ENCODE results near the gene IFT25.

IFT25 gene

GRCh38 chr1:53931523-53931922 lies 14.0 kb downstream of the IFT25 start:
- H3K4me3 ChIP-seq (ENCODE audit: low read length in 2 of 2): no peak overlapping the region
- H3K9ac ChIP-seq (ENCODE audit: low read depth in 1 of 2, low read length in 2 of 2): no peak overlapping the region
- H3K27me3 ChIP-seq (ENCODE audit: control insufficient read depth in 2 of 2, insufficient read depth in 2 of 2, low read length in 2 of 2): no peaks in the 10 kb centered on the region
- H3K36me3 ChIP-seq (ENCODE audit: control insufficient read depth in 2 of 2, insufficient read depth in 2 of 2, low read length in 2 of 2): peaks cover 0 to 19% of the 10 kb centered on the region in 2 donors
- no peaks in the 10 kb centered on the region for H3K4me1 ChIP-seq (ENCODE audit: control insufficient read depth in 2 of 2, insufficient read depth in 2 of 2, low read length in 2 of 2)
- H3K9me3 ChIP-seq (ENCODE audit: control insufficient read depth in 2 of 2, low read length in 2 of 2): peaks cover 0 to 6% of the 10 kb centered on the region in 2 donors
- no peak overlapping the region for H3K27ac ChIP-seq (ENCODE audit: low read depth in 2 of 2, low read length in 2 of 2)

DNA sequence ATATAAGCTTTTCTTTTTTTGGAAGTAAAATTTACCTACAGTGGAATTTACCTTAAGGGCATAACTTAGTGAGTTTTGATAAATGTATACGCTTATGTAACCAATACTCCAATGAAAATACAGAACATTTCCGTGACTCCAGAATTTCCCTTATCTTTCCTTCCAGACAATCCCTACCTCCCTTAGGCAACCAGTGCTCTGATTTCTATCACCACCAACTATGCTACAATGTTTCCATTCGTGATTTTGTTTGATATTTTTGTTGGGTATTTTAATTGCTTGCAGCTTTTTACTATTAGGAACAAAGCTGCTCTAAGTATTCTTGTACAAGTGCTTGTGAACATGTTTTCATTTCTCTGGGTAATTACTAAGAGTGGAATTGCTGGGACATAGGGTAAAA lies 14.6 kb downstream of the IFT25 start:
- peaks cover 0 to 19% of the 10 kb centered on the region in 2 donors for H3K36me3 ChIP-seq (ENCODE audit: control insufficient read depth in 2 of 2, insufficient read depth in 2 of 2, low read length in 2 of 2)
- no peak overlapping the region for H3K9ac ChIP-seq (ENCODE audit: low read depth in 1 of 2, low read length in 2 of 2)
- no peaks in the 10 kb centered on the region for H3K4me1 ChIP-seq (ENCODE audit: control insufficient read depth in 2 of 2, insufficient read depth in 2 of 2, low read length in 2 of 2)
- no peaks in the 10 kb centered on the region for H3K27me3 ChIP-seq (ENCODE audit: control insufficient read depth in 2 of 2, insufficient read depth in 2 of 2, low read length in 2 of 2)
- no peak overlapping the region for H3K4me3 ChIP-seq (ENCODE audit: low read length in 2 of 2)
- no peak overlapping the region for H3K27ac ChIP-seq (ENCODE audit: low read depth in 2 of 2, low read length in 2 of 2)
- peaks cover 0 to 6% of the 10 kb centered on the region in 2 donors for H3K9me3 ChIP-seq (ENCODE audit: control insufficient read depth in 2 of 2, low read length in 2 of 2)

DNA sequence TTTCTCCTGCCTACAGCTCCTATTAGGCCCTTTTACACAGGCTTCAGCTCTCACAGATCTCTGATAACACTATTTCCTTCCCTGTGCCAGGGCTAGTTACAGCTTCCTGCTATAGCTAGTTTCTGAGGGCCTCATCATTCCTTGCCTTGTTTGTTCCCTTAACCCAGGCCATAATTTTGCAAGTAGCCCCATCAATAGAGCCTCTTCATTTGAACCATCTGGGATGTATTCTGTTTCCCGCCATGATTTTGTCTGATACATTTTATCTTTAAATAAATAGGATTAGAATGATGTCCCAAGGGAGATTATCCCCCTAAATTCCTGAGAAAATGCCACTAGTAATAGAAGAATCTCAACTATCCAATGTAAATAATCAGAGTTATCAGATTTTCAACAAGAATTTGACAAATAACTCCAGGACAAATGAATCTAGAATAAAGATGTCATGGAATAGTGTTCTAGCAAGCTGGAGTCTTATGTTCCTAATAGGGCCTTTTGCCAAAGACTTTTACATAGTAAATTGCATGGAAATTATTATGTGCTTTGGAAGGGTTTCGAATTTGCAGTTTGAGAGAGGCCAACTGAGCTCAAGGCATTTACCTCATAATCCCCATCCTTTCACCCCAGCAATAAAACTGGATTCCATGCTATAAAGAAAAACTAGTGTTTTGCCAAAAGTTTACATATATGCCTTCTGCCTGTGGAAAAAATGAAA lies 16.1 kb downstream of the IFT25 start:
- Histone ChIP-seq H3K27ac (ENCODE audit: low read depth in 2 of 2, low read length in 2 of 2) (no peak overlapping the region), H3K27me3 (ENCODE audit: control insufficient read depth in 2 of 2, insufficient read depth in 2 of 2, low read length in 2 of 2) (no peaks in the 10 kb centered on the region), H3K36me3 (ENCODE audit: control insufficient read depth in 2 of 2, insufficient read depth in 2 of 2, low read length in 2 of 2) (peaks cover 0 to 19% of the 10 kb centered on the region in 2 donors), H3K9ac (ENCODE audit: low read depth in 1 of 2, low read length in 2 of 2) (no peak overlapping the region), H3K4me3 (ENCODE audit: low read length in 2 of 2) (no peak overlapping the region), H3K4me1 (ENCODE audit: control insufficient read depth in 2 of 2, insufficient read depth in 2 of 2, low read length in 2 of 2) (no peaks in the 10 kb centered on the region), H3K9me3 (ENCODE audit: control insufficient read depth in 2 of 2, low read length in 2 of 2) (peaks cover 0 to 2% of the 10 kb centered on the region in 2 donors)

- Histone ChIP-seq H3K9me3 (ENCODE audit: control insufficient read depth in 2 of 2, low read length in 2 of 2) (no peaks in the 10 kb centered on the region), H3K4me1 (ENCODE audit: control insufficient read depth in 2 of 2, insufficient read depth in 2 of 2, low read length in 2 of 2) (no peaks in the 10 kb centered on the region), H3K27me3 (ENCODE audit: control insufficient read depth in 2 of 2, insufficient read depth in 2 of 2, low read length in 2 of 2) (no peaks in the 10 kb centered on the region), H3K9ac (ENCODE audit: low read depth in 1 of 2, low read length in 2 of 2) (no peak overlapping the region), H3K4me3 (ENCODE audit: low read length in 2 of 2) (no peak overlapping the region), H3K36me3 (ENCODE audit: control insufficient read depth in 2 of 2, insufficient read depth in 2 of 2, low read length in 2 of 2) (peaks cover 4 to 22% of the 10 kb centered on the region in 2 donors), H3K27ac (ENCODE audit: low read depth in 2 of 2, low read length in 2 of 2) (no peak overlapping the region)
Measured at GRCh38 chr1:53927376-53927881, 18.1 kb downstream of the IFT25 start.

DNA sequence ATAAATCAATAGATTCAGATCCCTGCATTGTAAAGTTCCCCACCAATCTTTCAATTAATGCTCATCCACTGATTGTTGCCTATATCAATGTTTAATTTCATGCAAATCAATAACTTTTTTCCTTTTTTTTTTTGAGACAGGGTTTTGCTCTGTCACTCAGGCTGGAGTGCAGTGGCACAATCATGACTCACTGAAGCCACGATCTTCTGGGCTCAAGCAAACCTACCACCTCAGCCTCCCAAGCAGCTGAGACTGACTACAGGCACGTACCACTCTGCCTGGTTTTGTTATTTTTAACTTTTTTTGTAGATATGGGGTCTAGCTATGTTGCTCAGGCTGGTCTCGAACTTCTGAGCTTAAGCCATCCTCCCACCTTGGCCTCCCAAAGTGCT lies 25.8 kb downstream of the IFT25 start:
- Histone ChIP-seq H3K4me3 (ENCODE audit: low read length in 2 of 2) (no peak overlapping the region), H3K4me1 (ENCODE audit: control insufficient read depth in 2 of 2, insufficient read depth in 2 of 2, low read length in 2 of 2) (no peaks in the 10 kb centered on the region), H3K9ac (ENCODE audit: low read depth in 1 of 2, low read length in 2 of 2) (no peak overlapping the region), H3K36me3 (ENCODE audit: control insufficient read depth in 2 of 2, insufficient read depth in 2 of 2, low read length in 2 of 2) (peaks cover 7 to 14% of the 10 kb centered on the region in 2 donors), H3K9me3 (ENCODE audit: control insufficient read depth in 2 of 2, low read length in 2 of 2) (no peaks in the 10 kb centered on the region), H3K27ac (ENCODE audit: low read depth in 2 of 2, low read length in 2 of 2) (no peak overlapping the region), H3K27me3 (ENCODE audit: control insufficient read depth in 2 of 2, insufficient read depth in 2 of 2, low read length in 2 of 2) (no peaks in the 10 kb centered on the region)

DNA sequence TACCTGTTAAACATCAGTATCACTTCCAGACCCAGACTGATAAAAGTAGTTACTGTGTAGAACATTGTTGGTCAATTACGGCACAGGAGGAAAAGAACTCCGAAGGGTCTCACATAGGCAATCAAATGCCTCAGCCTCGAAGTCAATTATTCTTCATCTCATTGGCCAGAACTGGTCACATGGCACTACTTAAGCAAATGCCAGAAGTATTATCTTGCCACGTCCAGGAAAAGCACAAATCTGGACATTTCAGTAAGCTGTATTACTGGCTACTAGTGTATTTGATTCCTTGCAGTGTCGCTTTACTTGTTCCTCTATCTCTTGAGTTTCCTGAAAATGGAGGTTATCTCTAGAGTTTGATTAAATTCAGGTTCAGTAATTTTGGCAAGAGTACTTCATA lies 27.2 kb downstream of the IFT25 start:
- no peak overlapping the region for H3K9ac ChIP-seq (ENCODE audit: low read depth in 1 of 2, low read length in 2 of 2)
- H3K36me3 ChIP-seq (ENCODE audit: control insufficient read depth in 2 of 2, insufficient read depth in 2 of 2, low read length in 2 of 2): peaks cover 6 to 13% of the 10 kb centered on the region in 2 donors
- H3K4me1 ChIP-seq (ENCODE audit: control insufficient read depth in 2 of 2, insufficient read depth in 2 of 2, low read length in 2 of 2): no peaks in the 10 kb centered on the region
- H3K27ac ChIP-seq (ENCODE audit: low read depth in 2 of 2, low read length in 2 of 2): no peak overlapping the region
- no peaks in the 10 kb centered on the region for H3K9me3 ChIP-seq (ENCODE audit: control insufficient read depth in 2 of 2, low read length in 2 of 2)
- H3K4me3 ChIP-seq (ENCODE audit: low read length in 2 of 2): no peak overlapping the region
- no peaks in the 10 kb centered on the region for H3K27me3 ChIP-seq (ENCODE audit: control insufficient read depth in 2 of 2, insufficient read depth in 2 of 2, low read length in 2 of 2)

DNA sequence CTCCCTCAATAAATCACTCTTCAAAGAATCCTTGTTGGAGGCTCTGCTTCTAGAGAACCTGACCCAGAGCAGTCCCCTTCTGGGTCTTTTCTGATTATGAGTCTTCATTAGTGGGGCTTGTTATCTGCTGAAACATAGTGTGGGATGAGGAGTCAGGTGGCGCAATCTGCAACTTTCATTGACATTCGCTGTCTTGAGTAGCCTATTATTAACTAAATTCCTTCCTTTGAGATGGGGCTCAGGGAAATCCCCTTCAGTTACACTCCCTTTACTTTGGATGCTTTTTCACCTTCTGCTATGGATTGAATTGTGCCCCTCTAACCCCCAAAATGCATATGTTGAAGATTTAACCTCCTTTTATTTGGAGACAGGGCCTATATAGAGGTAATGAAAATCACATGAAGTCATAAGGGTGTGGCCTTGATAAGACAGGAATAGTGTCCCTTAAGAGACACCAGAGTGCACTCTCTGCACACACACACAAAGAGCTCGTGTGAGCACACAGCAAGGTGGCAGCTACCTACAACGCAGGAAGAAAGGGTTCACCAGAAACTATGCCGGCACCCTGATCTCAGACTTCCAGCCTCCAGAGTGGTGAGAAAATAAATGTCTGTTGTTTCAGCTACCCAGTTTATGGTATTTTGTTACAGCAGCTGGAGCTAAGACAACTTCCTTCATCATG lies 32.0 kb downstream of the IFT25 start:
- Histone ChIP-seq H3K27me3 (ENCODE audit: control insufficient read depth in 2 of 2, insufficient read depth in 2 of 2, low read length in 2 of 2) (no peaks in the 10 kb centered on the region), H3K4me3 (ENCODE audit: low read length in 2 of 2) (no peak overlapping the region), H3K9me3 (ENCODE audit: control insufficient read depth in 2 of 2, low read length in 2 of 2) (no peaks in the 10 kb centered on the region), H3K36me3 (ENCODE audit: control insufficient read depth in 2 of 2, insufficient read depth in 2 of 2, low read length in 2 of 2) (peaks cover 0 to 3% of the 10 kb centered on the region in 2 donors), H3K4me1 (ENCODE audit: control insufficient read depth in 2 of 2, insufficient read depth in 2 of 2, low read length in 2 of 2) (no peaks in the 10 kb centered on the region), H3K9ac (ENCODE audit: low read depth in 1 of 2, low read length in 2 of 2) (no peak overlapping the region), H3K27ac (ENCODE audit: low read depth in 2 of 2, low read length in 2 of 2) (no peak overlapping the region)

DNA sequence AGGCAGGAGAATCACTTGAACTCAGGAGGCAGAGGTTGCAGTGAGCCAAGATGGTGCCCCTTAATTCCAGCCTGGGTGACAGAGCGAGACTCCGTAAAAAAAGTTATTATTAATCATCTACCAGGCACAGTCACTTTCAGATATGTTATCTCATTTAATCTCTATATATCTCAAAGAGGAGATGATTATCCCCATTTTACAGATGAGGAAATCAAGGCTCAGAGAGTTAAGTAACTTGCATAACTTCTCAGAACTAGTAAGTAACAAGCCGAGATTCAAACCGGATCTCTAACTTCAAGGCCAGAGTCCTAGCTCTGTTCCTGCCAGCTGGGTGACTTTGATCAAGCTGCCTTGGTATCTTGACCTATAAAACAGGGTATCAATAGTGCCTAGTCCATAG lies 34.1 kb downstream of the IFT25 start:
- no peak overlapping the region for H3K4me3 ChIP-seq (ENCODE audit: low read length in 2 of 2)
- H3K36me3 ChIP-seq (ENCODE audit: control insufficient read depth in 2 of 2, insufficient read depth in 2 of 2, low read length in 2 of 2): peaks cover 0 to 2% of the 10 kb centered on the region in 2 donors
- H3K27ac ChIP-seq (ENCODE audit: low read depth in 2 of 2, low read length in 2 of 2): no peak overlapping the region

DNA sequence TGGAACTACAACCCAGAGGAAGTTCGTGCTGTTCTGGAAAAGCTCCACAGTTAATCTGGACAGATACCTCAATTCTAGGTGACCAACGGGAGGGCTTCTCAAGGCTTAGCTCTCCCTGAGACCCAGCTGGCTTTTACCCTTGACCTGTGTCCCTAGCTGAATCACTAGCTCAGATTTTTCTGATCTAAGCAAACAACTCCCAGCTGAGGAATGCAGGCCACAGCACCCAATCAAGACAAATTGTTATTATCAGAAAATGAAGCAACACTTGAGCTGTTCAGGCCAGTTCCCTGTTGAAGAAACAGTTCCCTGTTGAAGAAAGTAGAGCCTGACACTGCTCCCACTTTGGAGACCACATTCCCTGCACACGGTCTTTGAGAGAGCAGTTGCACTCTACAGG lies 35.6 kb downstream of the IFT25 start:
- H3K27ac ChIP-seq (ENCODE audit: low read depth in 2 of 2, low read length in 2 of 2): no peak overlapping the region

More for the DNA sequence above, 34.1 kb downstream of the IFT25 start:
- Histone ChIP-seq H3K4me1 (ENCODE audit: control insufficient read depth in 2 of 2, insufficient read depth in 2 of 2, low read length in 2 of 2) (no peaks in the 10 kb centered on the region), H3K27me3 (ENCODE audit: control insufficient read depth in 2 of 2, insufficient read depth in 2 of 2, low read length in 2 of 2) (no peaks in the 10 kb centered on the region), H3K9ac (ENCODE audit: low read depth in 1 of 2, low read length in 2 of 2) (no peak overlapping the region), H3K9me3 (ENCODE audit: control insufficient read depth in 2 of 2, low read length in 2 of 2) (no peaks in the 10 kb centered on the region)

GRCh38 chr1:53906121-53906520 lies 39.4 kb downstream of the IFT25 start:
- Histone ChIP-seq H3K4me3 (ENCODE audit: low read length in 2 of 2) (no peak overlapping the region), H3K27me3 (ENCODE audit: control insufficient read depth in 2 of 2, insufficient read depth in 2 of 2, low read length in 2 of 2) (no peaks in the 10 kb centered on the region), H3K9ac (ENCODE audit: low read depth in 1 of 2, low read length in 2 of 2) (no peak overlapping the region), H3K9me3 (ENCODE audit: control insufficient read depth in 2 of 2, low read length in 2 of 2) (no peaks in the 10 kb centered on the region), H3K4me1 (ENCODE audit: control insufficient read depth in 2 of 2, insufficient read depth in 2 of 2, low read length in 2 of 2) (no peaks in the 10 kb centered on the region), H3K27ac (ENCODE audit: low read depth in 2 of 2, low read length in 2 of 2) (no peak overlapping the region), H3K36me3 (ENCODE audit: control insufficient read depth in 2 of 2, insufficient read depth in 2 of 2, low read length in 2 of 2) (no peaks in the 10 kb centered on the region)

More for the DNA sequence above, 35.6 kb downstream of the IFT25 start:
- Histone ChIP-seq H3K9me3 (ENCODE audit: control insufficient read depth in 2 of 2, low read length in 2 of 2) (no peaks in the 10 kb centered on the region), H3K4me1 (ENCODE audit: control insufficient read depth in 2 of 2, insufficient read depth in 2 of 2, low read length in 2 of 2) (no peaks in the 10 kb centered on the region), H3K9ac (ENCODE audit: low read depth in 1 of 2, low read length in 2 of 2) (no peak overlapping the region), H3K27me3 (ENCODE audit: control insufficient read depth in 2 of 2, insufficient read depth in 2 of 2, low read length in 2 of 2) (no peaks in the 10 kb centered on the region), H3K36me3 (ENCODE audit: control insufficient read depth in 2 of 2, insufficient read depth in 2 of 2, low read length in 2 of 2) (no peaks in the 10 kb centered on the region), H3K4me3 (ENCODE audit: low read length in 2 of 2) (no peak overlapping the region)
